Germinal center (tissue), 1 donor: Measurements from ENCODE around the gene RANBP3L.
"Not testable (repeated sequence)": the region's sequence is repeated elsewhere in the genome, so short reads cannot be mapped to it uniquely, and the experiment has no call there.

Experiments
- DNase-seq: peaks from one replicate; pipeline ENCODE4 v3.0.0; 2012; ENCODE audit warnings: mixed read lengths, low spot score

RANBP3L gene

GRCh38 chr5:36285837-36286615, 15.7 kb downstream of the RANBP3L start:
- no peak for DNase-seq

GRCh38 chr5:36283775-36284174, 17.9 kb downstream of the RANBP3L start:
- DNase-seq, result not testable (repeated sequence)

GRCh38 chr5:36281626-36282025, 20.1 kb downstream of the RANBP3L start:
- DNase-seq, result no peak

- DNase-seq, result no peak
Observed at GRCh38 chr5:36279054-36279698, 22.5 kb downstream of the RANBP3L start.

- DNase-seq, result no peak
Observed at GRCh38 chr5:36277521-36278176, 24.1 kb downstream of the RANBP3L start.

GRCh38 chr5:36276864-36277263, 24.8 kb downstream of the RANBP3L start:
- DNase-seq, result no peak

- no peak for DNase-seq
Observed at GRCh38 chr5:36273809-36274526, 27.7 kb downstream of the RANBP3L start.

GRCh38 chr5:36272136-36272690, 29.5 kb downstream of the RANBP3L start:
- DNase-seq, result no peak

- DNase-seq, result no peak
Observed at GRCh38 chr5:36270876-36271575, 30.7 kb downstream of the RANBP3L start.

GRCh38 chr5:36270175-36270574, 31.5 kb downstream of the RANBP3L start:
- DNase-seq, result no peak

- no peak for DNase-seq
Observed at GRCh38 chr5:36269478-36269877, 32.2 kb downstream of the RANBP3L start.

GRCh38 chr5:36267905-36268304, 33.8 kb downstream of the RANBP3L start:
- DNase-seq, result no peak

- no peak for DNase-seq
Observed at GRCh38 chr5:36264202-36264760, 37.4 kb downstream of the RANBP3L start.

- no peak for DNase-seq
Observed at GRCh38 chr5:36261186-36261585, 40.5 kb downstream of the RANBP3L start.

GRCh38 chr5:36253575-36253974, 48.1 kb downstream of the RANBP3L start:
- DNase-seq, result no peak

GRCh38 chr5:36252722-36253365, 48.9 kb downstream of the RANBP3L start:
- DNase-seq, result no peak

GRCh38 chr5:36251218-36251617, 50.5 kb downstream of the RANBP3L start:
- DNase-seq, result no peak

- DNase-seq, result no peak
Observed at GRCh38 chr5:36250427-36250826, 51.3 kb downstream of the RANBP3L start.

- no peak for DNase-seq
Observed at GRCh38 chr5:36246036-36246800, 55.5 kb downstream of the RANBP3L start.

- DNase-seq, result no peak
Observed at GRCh38 chr5:36244076-36244475, 57.6 kb downstream of the RANBP3L start.
